IPS-15b (cell line): ENCODE data around the gene GNB1.

Source experiments
- H3K27me3 ChIP-seq: one replicate; pipeline ENCODE4 v1.6.1; 2013; ENCODE audit warnings: low read length; ENCODE audit not compliant: control insufficient read depth, insufficient read depth
- H3K36me3 ChIP-seq: one replicate; pipeline ENCODE4 v1.6.1; 2013; ENCODE audit warnings: low read length; ENCODE audit not compliant: control insufficient read depth, insufficient read depth
- H3K4me1 ChIP-seq: one replicate; pipeline ENCODE4 v1.6.1; 2013; ENCODE audit warnings: mild to moderate bottlenecking, low read length; ENCODE audit not compliant: control insufficient read depth, insufficient read depth
- H3K4me3 ChIP-seq: one replicate; pipeline ENCODE4 v1.5.1; 2013; ENCODE audit warnings: low read depth, low read length
- H3K9ac ChIP-seq: one replicate; pipeline ENCODE4 v1.6.1; 2013; ENCODE audit warnings: low read depth, mild to moderate bottlenecking, low read length
- H3K9me3 ChIP-seq: one replicate; pipeline ENCODE4 v1.6.1; 2013; ENCODE audit warnings: mild to moderate bottlenecking, low read length; ENCODE audit not compliant: control insufficient read depth, insufficient read depth

GNB1 gene

GRCh38 chr1:1899967-1900327 is 9.1 kb upstream of the GNB1 start:
- H3K4me3 ChIP-seq: no peak overlapping the region
- no peaks in the 10 kb centered on the region for H3K27me3 ChIP-seq
- H3K4me1 ChIP-seq: peaks cover 3% of the 10 kb centered on the region

GRCh38 chr1:1899266-1899966 is 8.5 kb upstream of the GNB1 start:
- no peak overlapping the region for H3K9ac ChIP-seq
- H3K9me3 ChIP-seq: no peaks in the 10 kb centered on the region
- no peaks in the 10 kb centered on the region for H3K36me3 ChIP-seq
- H3K4me3 ChIP-seq: no peak overlapping the region
- H3K4me1 ChIP-seq: peaks cover 5% of the 10 kb centered on the region
- no peaks in the 10 kb centered on the region for H3K27me3 ChIP-seq

More at GRCh38 chr1:1899967-1900327, 9.1 kb upstream of the GNB1 start:
- Histone ChIP-seq H3K9me3 (no peaks in the 10 kb centered on the region), H3K36me3 (no peaks in the 10 kb centered on the region), H3K9ac (no peak overlapping the region)

GRCh38 chr1:1898246-1898933 is 7.5 kb upstream of the GNB1 start:
- Histone ChIP-seq H3K4me3 (no peak overlapping the region), H3K9ac (no peak overlapping the region), H3K27me3 (no peaks in the 10 kb centered on the region), H3K36me3 (no peaks in the 10 kb centered on the region), H3K4me1 (peaks cover 5% of the 10 kb centered on the region), H3K9me3 (no peaks in the 10 kb centered on the region)

GRCh38 chr1:1895456-1896336 is 4.8 kb upstream of the GNB1 start:
- Histone ChIP-seq H3K9ac (no peak overlapping the region), H3K4me3 (no peak overlapping the region), H3K27me3 (no peaks in the 10 kb centered on the region), H3K4me1 (peaks cover 5% of the 10 kb centered on the region), H3K9me3 (no peaks in the 10 kb centered on the region), H3K36me3 (no peaks in the 10 kb centered on the region)

- Histone ChIP-seq H3K9ac (no peak overlapping the region), H3K4me1 (peaks cover 5% of the 10 kb centered on the region), H3K9me3 (no peaks in the 10 kb centered on the region), H3K27me3 (no peaks in the 10 kb centered on the region), H3K4me3 (no peak overlapping the region), H3K36me3 (no peaks in the 10 kb centered on the region)
These were observed 4.2 kb upstream of the GNB1 start for GRCh38 chr1:1895060-1895418.

- no peak overlapping the region for H3K4me3 ChIP-seq
- H3K4me1 ChIP-seq: peaks cover 5% of the 10 kb centered on the region
- H3K9me3 ChIP-seq: no peaks in the 10 kb centered on the region
- no peaks in the 10 kb centered on the region for H3K27me3 ChIP-seq
- no peak overlapping the region for H3K9ac ChIP-seq
- H3K36me3 ChIP-seq: no peaks in the 10 kb centered on the region
These were observed 3.6 kb upstream of the GNB1 start for GRCh38 chr1:1894354-1895059.

- Histone ChIP-seq H3K9me3 (no peaks in the 10 kb centered on the region), H3K9ac (no peak overlapping the region), H3K4me3 (no peak overlapping the region), H3K4me1 (peaks cover 5% of the 10 kb centered on the region), H3K27me3 (no peaks in the 10 kb centered on the region), H3K36me3 (no peaks in the 10 kb centered on the region)
These were observed 3.1 kb upstream of the GNB1 start for GRCh38 chr1:1893997-1894353.

- H3K36me3 ChIP-seq: no peaks in the 10 kb centered on the region
- no peak overlapping the region for H3K4me3 ChIP-seq
- H3K27me3 ChIP-seq: no peaks in the 10 kb centered on the region
- H3K9me3 ChIP-seq: no peaks in the 10 kb centered on the region
- peaks cover 5% of the 10 kb centered on the region for H3K4me1 ChIP-seq
- no peak overlapping the region for H3K9ac ChIP-seq
These were observed 2.6 kb upstream of the GNB1 start for GRCh38 chr1:1893291-1893985.

- Histone ChIP-seq H3K4me1 (peaks cover 7% of the 10 kb centered on the region), H3K4me3 (no peak overlapping the region), H3K9ac (no peak overlapping the region), H3K36me3 (no peaks in the 10 kb centered on the region), H3K27me3 (no peaks in the 10 kb centered on the region), H3K9me3 (no peaks in the 10 kb centered on the region)
These were observed 1.9 kb upstream of the GNB1 start for GRCh38 chr1:1892763-1893120.

GRCh38 chr1:1892079-1892762 is 1.3 kb upstream of the GNB1 start:
- Histone ChIP-seq H3K9ac (peak overlapping the region; percentile 24), H3K4me3 (peak overlapping the region; percentile 56), H3K4me1 (peaks cover 7% of the 10 kb centered on the region)

More at GRCh38 chr1:1892079-1892762, 1.3 kb upstream of the GNB1 start:
- H3K36me3 ChIP-seq: no peaks in the 10 kb centered on the region
- H3K27me3 ChIP-seq: no peaks in the 10 kb centered on the region
- no peaks in the 10 kb centered on the region for H3K9me3 ChIP-seq
